OCI-M2 (cell line): Measurements from ENCODE around the gene TSPAN5.
"Not testable (repeated sequence)": the region's sequence is repeated elsewhere in the genome, so short reads cannot be mapped to it uniquely, and the experiment has no call there.

Experiments
- DNase-seq: peaks from one replicate; lab custom pipeline; 2025; ENCODE audit not compliant: unreplicated experiment; lab: John Stamatoyannopoulos, UW

TSPAN5 gene

DNA sequence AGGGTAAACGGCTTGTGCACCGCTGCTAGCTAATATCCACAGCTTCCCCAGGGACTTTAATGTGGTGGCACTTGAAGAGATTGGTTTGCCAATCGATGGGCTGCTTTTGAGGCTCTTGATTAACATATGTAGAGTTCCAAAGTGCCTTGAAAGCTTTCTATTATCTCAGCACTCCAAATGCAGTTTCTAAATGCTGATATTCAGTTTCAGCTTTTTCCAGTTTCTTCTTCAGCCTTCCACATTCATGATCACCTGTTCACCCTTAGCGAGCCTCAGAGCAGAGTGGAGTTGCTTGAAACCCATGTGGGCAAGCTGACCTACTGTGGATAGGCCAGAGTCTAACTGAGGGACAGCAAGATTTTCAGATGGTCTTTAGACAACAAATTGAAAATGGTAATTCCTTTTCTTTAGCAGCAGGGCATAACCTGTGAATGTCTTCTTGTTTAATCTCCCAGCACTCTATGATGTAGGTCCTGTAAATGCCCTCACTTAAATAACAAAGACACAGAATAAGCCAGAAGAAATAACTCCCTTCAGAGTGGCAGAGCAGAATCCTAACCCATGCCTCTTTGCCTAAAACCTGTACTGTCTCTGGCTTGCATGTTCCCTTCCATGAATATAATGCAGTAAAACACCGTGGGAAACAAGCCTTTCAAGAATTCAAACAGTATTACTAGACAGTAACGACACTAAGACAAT, 99.8 kb downstream of the TSPAN5 start:
- no peak for DNase-seq

DNA sequence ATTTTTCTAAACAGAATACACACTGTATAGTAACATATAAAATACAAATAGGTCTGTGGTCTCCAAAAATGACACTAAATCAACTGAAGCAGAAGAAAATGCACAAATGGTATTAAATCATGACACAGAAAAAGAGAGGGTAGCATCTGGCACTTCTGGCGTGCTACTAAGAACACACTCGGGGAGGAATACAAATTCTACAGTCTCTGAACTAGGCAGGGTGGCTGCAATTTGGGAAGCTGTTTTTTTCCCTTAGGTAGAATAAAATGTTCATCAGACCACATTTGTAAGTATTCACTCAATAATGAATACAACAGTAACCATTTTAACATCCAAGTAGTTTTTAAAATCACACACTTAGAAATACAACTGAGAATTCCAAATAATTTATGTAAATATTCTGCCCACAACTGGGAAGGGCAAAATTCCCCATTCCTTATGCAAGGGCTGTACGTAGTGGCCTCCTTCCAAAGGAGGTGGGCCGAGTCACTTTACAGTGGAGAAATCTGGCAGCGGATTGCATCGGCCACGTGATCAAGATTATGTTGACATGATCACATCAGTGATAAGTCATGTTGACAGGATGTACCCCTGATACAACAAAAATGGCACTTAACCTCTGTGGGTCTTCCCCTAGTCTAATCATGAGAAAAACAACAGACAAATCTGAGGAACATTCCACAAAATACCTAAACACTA, 101.1 kb downstream of the TSPAN5 start:
- DNase-seq, result no peak

- no peak for DNase-seq
Measured at GRCh38 chr4:98556451-98556850, 102.0 kb downstream of the TSPAN5 start.

DNA sequence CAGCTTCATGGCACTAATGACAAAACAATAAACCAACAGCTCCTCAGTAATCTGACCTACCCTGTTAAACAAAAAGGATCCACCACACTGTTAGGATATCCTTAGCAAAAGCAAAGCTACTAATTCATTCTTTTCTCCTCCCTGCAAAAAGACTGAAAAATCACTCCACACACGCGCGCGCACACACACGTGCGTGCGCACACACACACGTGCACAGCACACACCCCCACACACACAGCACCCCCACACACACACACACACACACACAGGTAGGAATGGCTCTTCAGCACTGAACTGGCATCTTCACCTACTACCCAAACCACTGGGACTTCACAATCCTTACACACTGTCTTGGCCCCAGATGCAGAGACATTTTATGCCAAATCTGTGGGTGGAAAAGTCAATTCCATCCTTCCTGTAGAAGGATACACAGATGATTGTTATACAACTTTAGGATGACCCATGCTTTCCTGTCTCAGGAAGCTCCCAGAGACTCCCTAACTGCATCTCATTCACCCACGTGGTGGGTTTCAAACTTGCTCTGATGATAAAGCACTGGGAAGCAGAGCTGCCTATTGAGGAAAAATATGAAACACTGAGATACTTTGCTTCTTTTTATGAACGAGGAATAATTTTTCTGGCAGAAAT, 102.5 kb downstream of the TSPAN5 start:
- no peak for DNase-seq

GRCh38 chr4:98546910-98547594, 111.4 kb downstream of the TSPAN5 start:
- DNase-seq, result no peak

GRCh38 chr4:98544818-98545414, 113.5 kb downstream of the TSPAN5 start:
- no peak for DNase-seq

GRCh38 chr4:98544141-98544817, 114.1 kb downstream of the TSPAN5 start:
- DNase-seq, result no peak

DNA sequence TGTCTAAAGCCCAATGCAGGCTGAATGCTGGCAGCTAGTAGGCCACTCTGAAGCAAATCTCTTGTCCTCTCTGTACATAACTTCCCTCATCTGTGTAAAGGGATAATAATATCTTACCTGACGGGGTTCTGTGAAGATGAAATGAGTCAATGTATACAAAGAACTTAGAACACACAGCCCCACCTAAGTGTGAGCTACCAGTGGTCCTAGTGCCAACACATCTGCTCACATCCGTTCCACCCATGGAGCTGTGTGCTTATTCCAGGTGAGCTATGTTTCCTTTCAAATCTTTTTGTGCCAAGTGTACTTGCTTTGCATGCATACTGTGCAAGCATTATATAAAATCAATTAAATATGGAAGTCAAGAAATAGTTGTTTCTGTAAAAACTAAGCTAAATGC, 116.4 kb downstream of the TSPAN5 start:
- DNase-seq, result no peak

DNA sequence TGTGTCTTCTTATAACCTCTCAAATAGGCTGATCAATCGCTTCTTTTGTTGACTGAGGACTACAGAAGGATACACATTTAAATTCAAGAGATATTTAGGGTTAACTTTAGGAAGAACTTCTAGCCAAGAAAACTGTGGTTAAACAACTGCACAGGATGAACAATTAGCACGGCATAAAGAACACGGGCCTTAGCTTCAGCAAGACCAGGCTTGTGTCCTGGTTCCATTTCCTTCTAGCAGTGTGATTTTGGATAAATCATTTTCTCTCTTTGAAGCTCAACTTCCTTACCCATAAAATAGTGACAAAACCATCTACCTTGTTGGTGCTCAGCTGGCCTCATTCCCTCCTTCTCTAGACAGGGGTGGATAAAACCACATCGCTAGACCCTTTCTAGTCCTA, 117.6 kb downstream of the TSPAN5 start:
- no peak for DNase-seq

GRCh38 chr4:98539741-98540140, 118.7 kb downstream of the TSPAN5 start:
- DNase-seq, result no peak

- DNase-seq, result no peak
Measured at GRCh38 chr4:98539299-98539698, 119.1 kb downstream of the TSPAN5 start.

- DNase-seq, result no peak
Measured at GRCh38 chr4:98536631-98537030, 121.8 kb downstream of the TSPAN5 start.

- DNase-seq, result not testable (repeated sequence)
Measured at GRCh38 chr4:98534146-98534545, 124.3 kb downstream of the TSPAN5 start.

GRCh38 chr4:98530572-98530971, 127.8 kb downstream of the TSPAN5 start:
- DNase-seq, result no peak

DNA sequence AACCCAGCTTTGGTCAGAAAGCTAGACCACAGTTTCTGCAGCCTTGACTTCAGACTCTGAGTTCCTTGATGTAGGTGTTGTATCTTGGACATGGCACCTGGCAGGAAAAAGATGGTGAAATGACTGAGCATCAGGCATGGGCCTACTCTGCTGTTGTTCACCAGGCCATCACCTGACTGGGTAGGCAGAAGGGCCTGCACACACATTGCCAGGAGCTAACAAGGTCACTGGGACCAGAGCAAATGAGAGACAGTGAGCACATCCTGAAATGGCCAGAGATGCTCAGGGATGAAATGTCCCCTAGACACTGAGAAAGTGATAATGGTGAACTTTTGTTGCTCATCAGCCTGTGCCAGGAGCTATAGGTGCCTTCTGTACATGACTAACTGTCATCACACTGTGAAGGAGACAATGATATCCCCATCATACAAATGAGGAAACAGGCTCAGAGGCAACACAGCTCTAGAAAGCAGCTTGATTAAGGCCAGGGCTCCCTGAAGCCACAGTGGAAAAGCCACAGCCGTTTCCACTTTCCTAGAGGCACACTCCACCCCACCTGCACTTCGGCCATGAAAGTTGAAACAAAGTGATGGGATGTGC, 128.3 kb downstream of the TSPAN5 start:
- DNase-seq, result no peak

DNA sequence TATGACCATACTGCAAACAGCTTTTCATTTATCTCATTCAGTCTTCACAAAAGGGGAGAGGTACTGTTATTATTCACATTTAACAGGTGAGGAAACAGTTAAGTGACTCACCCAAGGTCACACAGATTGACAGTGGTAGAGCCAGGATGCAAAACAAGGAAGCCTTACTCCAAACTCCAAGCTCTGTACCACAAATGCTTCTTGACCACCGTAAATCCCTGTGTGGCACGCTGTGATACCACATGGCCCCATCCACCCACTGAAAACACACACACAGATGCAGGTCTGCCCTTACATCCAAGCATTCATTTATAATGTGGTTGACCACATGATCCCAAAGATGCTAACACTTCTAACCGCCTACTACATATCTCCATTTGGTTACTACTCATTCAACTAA, 129.5 kb downstream of the TSPAN5 start:
- DNase-seq, result no peak

- DNase-seq, result no peak
Measured at GRCh38 chr4:98527534-98528269, 130.7 kb downstream of the TSPAN5 start.

DNA sequence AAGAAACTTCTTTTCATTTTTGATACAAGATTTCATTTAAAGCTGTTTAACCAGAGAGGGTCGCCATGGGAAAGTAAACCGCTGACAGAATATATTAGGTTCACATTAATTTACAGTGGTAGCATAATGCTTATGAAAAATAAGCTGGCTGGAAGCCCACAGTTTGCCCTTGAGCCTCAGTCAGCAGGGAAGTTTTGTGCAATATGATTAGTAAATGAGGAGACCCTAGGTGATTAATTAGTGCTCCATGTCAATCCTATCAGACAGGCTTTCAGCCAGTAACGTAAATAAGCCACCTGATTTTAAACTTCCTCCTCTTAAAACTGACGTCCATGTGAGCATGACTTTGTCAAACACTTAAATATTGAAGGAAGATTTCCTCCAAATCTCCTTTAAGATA, 134.2 kb downstream of the TSPAN5 start:
- no peak for DNase-seq

- DNase-seq, result no peak
Measured at GRCh38 chr4:98522636-98523395, 135.6 kb downstream of the TSPAN5 start.
